Subcutaneous adipose tissue (tissue), 4 donors: Measurements from ENCODE around the gene MGAT3. TPM values are rescaled to one million over a fixed set of nuclear protein-coding genes. Genes with fewer than 3 reads are reported as not detected.

Experiments
- CTCF ChIP-seq: fragments of 450-650 bp; IDR thresholded peaks from one replicate; pipeline ENCODE4 v1.5.1; 2016; ENCODE audit warnings: low read depth, mild to moderate bottlenecking, control low read depth, antibody characterized with exemption, moderate library complexity
- total RNA-seq, 4 donors: library from RNA; depleted of rRNA; stranded (reverse); fragments of >200 nt; gene quantifications; one replicate each; pipeline ENCODE4 v1.1.0, GENCODE V29; 2016

MGAT3 gene
- total RNA-seq, 4 donors from 2014 or later = 6.5 to 13.4 (median 10.5) TPM

DNA sequence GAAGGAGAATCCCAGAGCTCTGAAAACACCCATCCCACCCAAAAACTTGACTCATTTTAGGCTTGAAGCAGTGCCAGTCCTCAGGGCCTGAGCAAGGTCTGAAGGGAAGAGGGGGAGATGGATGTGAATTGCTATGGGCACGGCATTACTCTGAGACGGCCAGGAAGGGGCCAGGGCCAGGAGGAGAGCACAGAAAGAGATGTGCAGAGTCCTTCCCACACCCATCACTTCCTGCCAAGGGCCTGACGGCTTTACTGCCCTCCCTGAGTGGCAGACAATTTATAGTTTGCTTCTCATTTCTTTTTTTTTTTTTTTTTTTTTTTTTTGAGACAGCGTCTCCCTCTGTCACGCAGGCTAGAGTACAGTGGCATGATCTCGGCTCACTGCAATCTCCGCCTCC is 34.7 kb upstream of the MGAT3 start:
- TF ChIP-seq CTCF = no peak

- no peak for TF ChIP-seq CTCF
Observed at GRCh38 chr22:39422721-39423120, 34.1 kb upstream of the MGAT3 start.

GRCh38 chr22:39423976-39424375 is 32.8 kb upstream of the MGAT3 start:
- no peak for TF ChIP-seq CTCF

- no peak for TF ChIP-seq CTCF
Observed at GRCh38 chr22:39426380-39427043, 30.3 kb upstream of the MGAT3 start.

GRCh38 chr22:39427751-39428596 is 28.8 kb upstream of the MGAT3 start:
- no peak for TF ChIP-seq CTCF

DNA sequence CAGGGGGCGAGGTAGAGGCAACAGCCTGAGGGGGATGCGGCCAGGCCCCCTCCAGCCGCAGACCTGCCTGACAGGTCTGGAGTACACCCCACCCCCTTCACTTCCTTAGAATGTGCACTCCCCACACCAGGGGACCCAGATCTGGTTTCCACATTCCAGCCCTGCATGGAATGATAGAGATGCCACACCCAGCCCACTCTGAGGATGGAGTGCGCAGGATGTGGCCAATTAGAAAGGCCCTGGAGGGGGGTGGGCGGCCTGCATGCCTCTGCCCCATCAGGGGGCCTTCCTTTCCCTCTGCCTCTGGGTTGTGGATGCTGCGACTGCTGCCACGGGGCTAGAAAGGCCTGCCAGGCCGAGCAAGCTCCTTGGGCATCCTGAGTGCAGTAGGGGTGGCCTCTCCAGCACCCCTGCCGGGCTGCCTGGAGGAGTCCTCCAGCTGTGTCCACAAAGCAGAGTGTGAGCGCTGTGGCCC is 28.2 kb upstream of the MGAT3 start:
- no peak for TF ChIP-seq CTCF

- TF ChIP-seq CTCF = no peak
Observed at GRCh38 chr22:39429186-39429585, 27.6 kb upstream of the MGAT3 start.
